Right atrium auricular region (tissue), 2 donors: ENCODE results near the gene RAMP3. TPM values are rescaled to one million over a fixed set of nuclear protein-coding genes. Genes with fewer than 3 reads are reported as not detected.
A peak's percentile ranks its signal among the peaks of the same experiment; 100 is the strongest.

Experiments used
- DNase-seq: peaks from one replicate; pipeline ENCODE4 v3.0.0-alpha.2; 2019; ENCODE audit warnings: low spot score
- H3K27ac ChIP-seq, 2 donors: fragments of 200-600 bp; sonication (generic); 1 replicate in 1 of 2; 2 replicates in 1 of 2; pipeline ENCODE4 v1.5.1; 2016 to 2019
- H3K27me3 ChIP-seq, 2 donors: fragments of 200-600 bp; sonication (generic); one replicate each; pipeline versions ENCODE4 v1.5.1 to v1.6.0; 2017 to 2019
- H3K36me3 ChIP-seq: fragments of 200-600 bp; sonication (generic); one replicate; pipeline ENCODE4 v1.5.1; 2016
- H3K4me1 ChIP-seq, 2 donors: fragments of 200-600 bp; sonication (generic); one replicate each; pipeline versions ENCODE4 v1.5.1 to v1.6.0; 2017 to 2019
- H3K4me3 ChIP-seq, 2 donors: fragments of 200-600 bp; sonication (generic); 1 replicate in 1 of 2; 2 replicates in 1 of 2; pipeline ENCODE4 v1.5.1; 2017 to 2019; ENCODE audit warnings: mild to moderate bottlenecking in 1 of 2, moderate library complexity in 1 of 2
- H3K9me3 ChIP-seq, 2 donors: fragments of 200-600 bp; sonication (generic); one replicate each; pipeline ENCODE4 v1.5.1; 2019
- total RNA-seq, 2 donors: library from RNA; depleted of rRNA; stranded (reverse); fragments of >200 nt; gene quantifications; one replicate each; pipeline ENCODE4 v1.1.0, GENCODE V29; 2016
- TF ChIP-seq, protein P1 (sequence below), 2 donors: fragments of 200-600 bp; sonication (generic); IDR thresholded peaks; one replicate each; pipeline ENCODE4 v1.5.1; 2019; ENCODE audit warnings: antibody characterized with exemption in 2 of 2

RAMP3 gene
- total RNA-seq, 2 donors from 2014 or later: 62.0 to 77.2 TPM

- no peak overlapping the region for H3K27ac ChIP-seq
- H3K36me3 ChIP-seq: no peaks in the 10 kb centered on the region
- no peak for DNase-seq
- H3K4me3 ChIP-seq: no peak overlapping the region
- H3K4me1 ChIP-seq: no peaks in the 10 kb centered on the region
- TF ChIP-seq, protein P1, sequence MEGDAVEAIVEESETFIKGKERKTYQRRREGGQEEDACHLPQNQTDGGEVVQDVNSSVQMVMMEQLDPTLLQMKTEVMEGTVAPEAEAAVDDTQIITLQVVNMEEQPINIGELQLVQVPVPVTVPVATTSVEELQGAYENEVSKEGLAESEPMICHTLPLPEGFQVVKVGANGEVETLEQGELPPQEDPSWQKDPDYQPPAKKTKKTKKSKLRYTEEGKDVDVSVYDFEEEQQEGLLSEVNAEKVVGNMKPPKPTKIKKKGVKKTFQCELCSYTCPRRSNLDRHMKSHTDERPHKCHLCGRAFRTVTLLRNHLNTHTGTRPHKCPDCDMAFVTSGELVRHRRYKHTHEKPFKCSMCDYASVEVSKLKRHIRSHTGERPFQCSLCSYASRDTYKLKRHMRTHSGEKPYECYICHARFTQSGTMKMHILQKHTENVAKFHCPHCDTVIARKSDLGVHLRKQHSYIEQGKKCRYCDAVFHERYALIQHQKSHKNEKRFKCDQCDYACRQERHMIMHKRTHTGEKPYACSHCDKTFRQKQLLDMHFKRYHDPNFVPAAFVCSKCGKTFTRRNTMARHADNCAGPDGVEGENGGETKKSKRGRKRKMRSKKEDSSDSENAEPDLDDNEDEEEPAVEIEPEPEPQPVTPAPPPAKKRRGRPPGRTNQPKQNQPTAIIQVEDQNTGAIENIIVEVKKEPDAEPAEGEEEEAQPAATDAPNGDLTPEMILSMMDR (IDR thresholded peaks at IDR 0.05): no peak
- no peaks in the 10 kb centered on the region for H3K9me3 ChIP-seq
- H3K27me3 ChIP-seq: no peaks in the 10 kb centered on the region
Observed at GRCh38 chr7:45191396-45191795, 33.8 kb downstream of the RAMP3 start.

- no peaks in the 10 kb centered on the region for H3K36me3 ChIP-seq
- H3K4me3 ChIP-seq: no peak overlapping the region
- no peaks in the 10 kb centered on the region for H3K27me3 ChIP-seq
- H3K27ac ChIP-seq: peak overlapping the region in 1 of 2 donors; percentile 16
- no peak for DNase-seq
- H3K4me1 ChIP-seq: no peaks in the 10 kb centered on the region
- TF ChIP-seq, protein P1 (IDR thresholded peaks at IDR 0.05): no peak
- no peaks in the 10 kb centered on the region for H3K9me3 ChIP-seq
Observed at GRCh38 chr7:45192621-45193041, 35.0 kb downstream of the RAMP3 start.

GRCh38 chr7:45193828-45194227, 36.2 kb downstream of the RAMP3 start:
- Histone ChIP-seq H3K27ac (no peak overlapping the region), H3K4me1 (no peaks in the 10 kb centered on the region), H3K27me3 (no peaks in the 10 kb centered on the region), H3K9me3 (no peaks in the 10 kb centered on the region), H3K36me3 (no peaks in the 10 kb centered on the region), H3K4me3 (no peak overlapping the region)
- no peak for DNase-seq
- TF ChIP-seq, protein P1 (IDR thresholded peaks at IDR 0.05): no peak

DNA sequence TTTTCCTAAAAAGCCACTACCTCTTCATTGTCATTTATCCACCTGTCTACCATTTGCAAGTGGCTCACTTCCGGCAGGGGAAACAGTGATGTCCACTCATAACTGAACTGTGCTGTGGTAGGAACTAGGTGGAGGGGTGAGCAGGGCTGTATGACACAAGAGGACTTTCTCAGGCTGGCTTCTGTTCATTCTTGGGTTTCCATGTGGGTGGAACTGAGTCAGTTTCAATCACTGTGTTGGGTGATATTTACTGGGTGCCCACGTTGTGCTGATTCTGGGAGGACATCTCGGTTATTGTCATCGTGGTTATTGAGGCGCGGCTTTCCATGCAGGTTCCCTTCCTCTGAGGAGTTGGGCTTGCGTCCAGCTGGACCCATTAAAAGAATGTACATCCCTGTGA, 38.8 kb downstream of the RAMP3 start:
- no peak overlapping the region for H3K4me3 ChIP-seq
- no peaks in the 10 kb centered on the region for H3K36me3 ChIP-seq
- H3K4me1 ChIP-seq: no peaks in the 10 kb centered on the region
- no peaks in the 10 kb centered on the region for H3K27me3 ChIP-seq
- DNase-seq: no peak
- TF ChIP-seq, protein P1 (IDR thresholded peaks at IDR 0.05): no peak
- H3K9me3 ChIP-seq: no peaks in the 10 kb centered on the region
- no peak overlapping the region for H3K27ac ChIP-seq

DNA sequence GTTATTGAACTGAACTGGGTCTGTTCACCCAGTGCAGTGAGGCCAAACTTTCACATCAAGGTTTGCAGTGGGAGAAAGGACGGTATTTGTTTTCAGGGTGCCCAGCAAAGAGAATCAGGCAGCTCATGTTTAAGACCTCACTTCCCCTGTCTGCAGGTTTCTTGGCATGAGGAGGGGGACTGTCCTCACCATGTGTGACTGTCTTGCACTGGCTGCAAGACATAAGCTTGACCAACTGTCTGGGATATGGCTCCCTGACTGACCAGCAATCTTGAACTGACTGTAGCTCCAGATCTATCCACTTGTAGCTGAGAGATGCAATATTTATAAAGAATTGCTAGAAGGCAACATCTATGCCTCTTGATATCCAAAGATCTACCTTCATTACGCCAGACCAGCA, 39.9 kb downstream of the RAMP3 start:
- no peaks in the 10 kb centered on the region for H3K36me3 ChIP-seq
- TF ChIP-seq, protein P1 (IDR thresholded peaks at IDR 0.05): no peak
- DNase-seq: no peak

GRCh38 chr7:45198986-45199385, 41.4 kb downstream of the RAMP3 start:
- no peak for DNase-seq
- no peaks in the 10 kb centered on the region for H3K9me3 ChIP-seq
- H3K4me3 ChIP-seq: no peak overlapping the region
- no peak overlapping the region for H3K27ac ChIP-seq
- H3K36me3 ChIP-seq: no peaks in the 10 kb centered on the region
- H3K4me1 ChIP-seq: peaks cover 0 to 7% of the 10 kb centered on the region in 2 donors
- TF ChIP-seq, protein P1 (IDR thresholded peaks at IDR 0.05): no peak
- H3K27me3 ChIP-seq: no peaks in the 10 kb centered on the region

More for the DNA sequence above, 39.9 kb downstream of the RAMP3 start:
- no peak overlapping the region for H3K4me3 ChIP-seq
- H3K4me1 ChIP-seq: no peaks in the 10 kb centered on the region
- H3K9me3 ChIP-seq: no peaks in the 10 kb centered on the region
- no peak overlapping the region for H3K27ac ChIP-seq
- no peaks in the 10 kb centered on the region for H3K27me3 ChIP-seq
